HCT116 (cell line): ENCODE measurements around the gene UNC5C. TPM values are rescaled to one million over a fixed set of nuclear protein-coding genes. Genes with fewer than 3 reads are reported as not detected.

Experiments
- ATAC-seq: fragments of 200-7000 bp; cut with Tn5 transposase; 2 replicates; pipeline ENCODE4 v1.9.1; 2020; ENCODE audit warnings: mild to moderate bottlenecking, moderate library complexity
- BruUV-seq: library from RNA; stranded (reverse); fragments of 400-500 nt; replicated peaks from 2 replicates; lab custom pipeline; 2021; lab: Mats Ljungman, UMichigan
- CTCF ChIA-PET: fragments of 300-600 bp; sonication (Branson Sonifier 250); formaldehyde crosslinking; loops from one replicate; lab custom pipeline; 2021; ENCODE audit warnings: antibody characterized with exemption; lab: Charles Lee
- POLR2A ChIA-PET: fragments of 300-600, 350-600 bp; sonication (Branson Sonifier 250); formaldehyde crosslinking; loops from one replicate; lab custom pipeline; 2021; ENCODE audit warnings: antibody characterized with exemption; lab: Charles Lee
- RAD21 ChIA-PET, 2 experiments: fragments of 300-600 bp; sonication (Branson Sonifier 250); formaldehyde crosslinking; loops; one replicate each; lab custom pipeline; 2023; ENCODE audit warnings: low total read pairs in 2 of 2; ENCODE audit not compliant: uncharacterized antibody in 2 of 2, unreplicated experiment in 2 of 2, low non-redundant PET in 1 of 2; lab: Charles Lee
- DNase-seq: peaks from one replicate; pipeline ENCODE4 v3.0.0-alpha.2; 2010; ENCODE audit warnings: low read depth, low spot score
- H2AFZ ChIP-seq: fragments of 200-600 bp; shearing (Covaris generic), sonication (generic); 2 replicates; pipeline ENCODE4 v1.6.1; 2017; ENCODE audit warnings: low read depth, mixed run types, mixed read lengths, antibody characterized with exemption, low read length; ENCODE audit not compliant: poor library complexity, severe bottlenecking
- H3K27ac ChIP-seq: 2 replicates; pipeline ENCODE4 v1.5.1; 2012; ENCODE audit warnings: low read depth, low read length
- H3K27me3 ChIP-seq: fragments of 200-600 bp; sonication (generic); 2 replicates; pipeline ENCODE4 v1.6.1; 2016; ENCODE audit warnings: mixed run types, low read length, mixed read lengths; ENCODE audit not compliant: insufficient read depth
- H3K36me3 ChIP-seq, 2 experiments: fragments of 200-500 bp in 1 of 2; fragments of 200-600 bp in 1 of 2; sonication (Bioruptor generic) in 1 of 2; sonication (generic) in 1 of 2; 2 replicates each; pipeline versions ENCODE4 v1.5.1 to v1.6.1; 2014 to 2016; ENCODE audit warnings: low read length in 2 of 2, inconsistent platforms in 1 of 2, mixed read lengths in 1 of 2, mixed run types in 1 of 2; ENCODE audit not compliant: insufficient read depth in 2 of 2, control insufficient read depth in 1 of 2
- H3K4me1 ChIP-seq, 2 experiments: fragments of 200-600 bp in 1 of 2; sonication (generic) in 1 of 2; 2 replicates each; pipeline versions ENCODE4 v1.5.1 to v1.6.1; 2012 to 2017; ENCODE audit warnings: low read length in 2 of 2, inconsistent platforms in 1 of 2, mild to moderate bottlenecking in 1 of 2, mixed read lengths in 1 of 2, mixed run types in 1 of 2, moderate library complexity in 1 of 2; ENCODE audit not compliant: insufficient read depth in 2 of 2, control insufficient read depth in 1 of 2
- H3K4me2 ChIP-seq: fragments of 200-600 bp; sonication (generic); 2 replicates; pipeline ENCODE4 v1.6.1; 2017; ENCODE audit warnings: mixed run types, low read length, mixed read lengths
- H3K4me3 ChIP-seq, 2 experiments: fragments of 200-600 bp in 1 of 2; sonication (generic) in 1 of 2; replicated peaks in 1 of 2; 2 replicates each; pipeline ENCODE4 v1.5.1; 2011 to 2016; ENCODE audit warnings: low read length in 2 of 2, control low read depth in 1 of 2, low read depth in 1 of 2, mild to moderate bottlenecking in 1 of 2, mixed read lengths in 1 of 2, mixed run types in 1 of 2
- H3K79me2 ChIP-seq: fragments of 200-600 bp; sonication (generic); 2 replicates; pipeline ENCODE4 v1.6.1; 2017; ENCODE audit warnings: mild to moderate bottlenecking, mixed run types, low read length, moderate library complexity, mixed read lengths; ENCODE audit not compliant: insufficient read depth
- H3K9ac ChIP-seq: fragments of 200-600 bp; sonication (generic); 2 replicates; pipeline ENCODE4 v1.6.1; 2016; ENCODE audit warnings: low read length, mixed read lengths
- H3K9me2 ChIP-seq: fragments of 200-600 bp; sonication (generic), shearing (Covaris generic); 2 replicates; pipeline ENCODE4 v1.6.1; 2017; ENCODE audit warnings: mixed run types, mild to moderate bottlenecking, moderate library complexity; ENCODE audit not compliant: insufficient read depth
- H3K9me3 ChIP-seq, 2 experiments: fragments of 200-500 bp in 1 of 2; fragments of 200-600 bp in 1 of 2; sonication (Bioruptor generic) in 1 of 2; sonication (generic) in 1 of 2; 2 replicates each; pipeline ENCODE4 v1.6.1; 2014 to 2017; ENCODE audit warnings: low read length in 2 of 2, mixed read lengths in 2 of 2, inconsistent platforms in 1 of 2, low read depth in 1 of 2, mild to moderate bottlenecking in 1 of 2, mixed run types in 1 of 2, moderate library complexity in 1 of 2; ENCODE audit not compliant: control insufficient read depth in 1 of 2, insufficient read depth in 1 of 2
- H4K20me1 ChIP-seq: fragments of 200-600 bp; sonication (generic), shearing (Covaris generic); 2 replicates; pipeline ENCODE4 v1.6.1; 2017; ENCODE audit warnings: mixed run types, mild to moderate bottlenecking, moderate library complexity; ENCODE audit not compliant: insufficient read depth
- CBX3 ChIP-seq: IDR thresholded peaks from 2 replicates; pipeline ENCODE4 v1.6.1; 2012; ENCODE audit warnings: low read depth
- CEBPB ChIP-seq: IDR thresholded peaks from 2 replicates; pipeline ENCODE4 v1.6.1; 2012; ENCODE audit warnings: low read depth
- EGR1 ChIP-seq: IDR thresholded peaks from 2 replicates; pipeline ENCODE4 v1.6.1; 2012; ENCODE audit warnings: low read depth
- EZH2 ChIP-seq: fragments of 200-600 bp; sonication (generic); IDR thresholded peaks from 2 replicates; pipeline ENCODE4 v1.6.1; 2017; ENCODE audit warnings: antibody characterized with exemption, mixed run types
- EZH2phosphoT487 ChIP-seq: fragments of 200-600 bp; IDR thresholded peaks from 2 replicates; pipeline ENCODE4 v1.6.1; 2018; ENCODE audit warnings: antibody characterized with exemption, borderline replicate concordance
- FOSL1 ChIP-seq: IDR thresholded peaks from 2 replicates; pipeline ENCODE4 v1.6.1; 2012; ENCODE audit warnings: low read depth
- JUND ChIP-seq: IDR thresholded peaks from 2 replicates; pipeline ENCODE4 v1.6.1; 2012
- POLR2AphosphoS5 ChIP-seq: IDR thresholded peaks from 2 replicates; pipeline ENCODE4 v1.6.1; 2011; ENCODE audit warnings: mild to moderate bottlenecking, low read depth, low read length, moderate library complexity
- RAD21 ChIP-seq: IDR thresholded peaks from 2 replicates; pipeline ENCODE4 v1.6.1; 2012; ENCODE audit warnings: low read depth, mild to moderate bottlenecking
- SIN3A ChIP-seq: IDR thresholded peaks from 2 replicates; pipeline ENCODE4 v1.6.1; 2012; ENCODE audit warnings: low read depth
- SP1 ChIP-seq: IDR thresholded peaks from 2 replicates; pipeline ENCODE4 v1.6.1; 2012; ENCODE audit warnings: low read depth
- YY1 ChIP-seq: IDR thresholded peaks from 2 replicates; pipeline ENCODE4 v1.6.1; 2011; ENCODE audit warnings: low read length, low read depth, moderate library complexity, mild to moderate bottlenecking; ENCODE audit not compliant: insufficient replicate concordance; ENCODE audit errors: extremely low read depth
- ZNF274 ChIP-seq: fragments of 200-500 bp; sonication (Bioruptor generic); IDR thresholded peaks from 2 replicates; pipeline ENCODE4 v1.6.1; 2014; ENCODE audit warnings: mild to moderate bottlenecking, low read depth, low read length, inconsistent platforms
- intact Hi-C: fragments of 100-400 bp; cut with micrococcal nuclease; formaldehyde crosslinking; loops from 2 replicates; pipeline ENCODE4 v1.10.0; 2022
- total RNA-seq: library from RNA; stranded (reverse); gene quantifications from one replicate; pipeline ENCODE4 v1.2.1, GENCODE V29; 2021; ENCODE audit not compliant: unreplicated experiment
- TF ChIP-seq, protein P1 (sequence below): IDR thresholded peaks from 2 replicates; pipeline ENCODE4 v1.6.1; 2012
- TF ChIP-seq, protein P2 (sequence below), 3 experiments: fragments of 200-600 bp in 1 of 3; sonication (generic) in 1 of 3; IDR thresholded peaks in 2 of 3; conservative IDR thresholded peaks in 1 of 3; 2 replicates each; pipeline ENCODE4 v1.5.1; 2012 to 2017; ENCODE audit warnings: low read depth in 2 of 3, low read length in 2 of 3, antibody characterized with exemption in 1 of 3, borderline replicate concordance in 1 of 3, control low read depth in 1 of 3, mild to moderate bottlenecking in 1 of 3, mixed read lengths in 1 of 3, mixed run types in 1 of 3, moderate library complexity in 1 of 3; ENCODE audit not compliant: insufficient read depth in 1 of 3
- TF ChIP-seq, protein P3 (sequence below): IDR thresholded peaks from 2 replicates; pipeline ENCODE4 v1.6.1; 2011; ENCODE audit warnings: mild to moderate bottlenecking, low read length, moderate library complexity; ENCODE audit not compliant: insufficient replicate concordance; ENCODE audit errors: extremely low read depth

Gene UNC5C
- total RNA-seq, 1 experiment from 2014 or later, result not detected

DNA sequence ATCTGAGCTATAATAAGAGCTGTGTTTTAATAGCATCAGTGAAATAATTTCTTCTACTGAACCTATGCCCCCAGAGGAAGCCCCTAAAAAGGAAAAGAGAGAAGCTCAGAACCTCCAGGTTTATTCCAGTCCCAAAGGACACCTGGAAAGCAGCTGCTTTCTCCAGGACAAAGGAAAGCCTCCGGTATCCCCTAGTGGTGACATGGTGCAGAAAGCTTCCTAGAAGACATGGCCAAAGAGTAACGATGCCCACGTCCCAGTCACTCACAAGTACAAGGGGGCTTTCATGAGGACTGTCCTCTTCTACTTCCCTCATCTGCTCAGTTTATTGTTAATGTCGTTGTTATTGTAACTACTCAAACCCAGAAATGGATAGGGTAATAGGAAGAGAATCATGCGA lies 343.9 kb downstream of the UNC5C start:
- Histone ChIP-seq H3K4me3 (no peak overlapping the region), H3K9ac (no peak overlapping the region), H2AFZ (peak overlapping the region; percentile 57), H3K4me2 (no peak overlapping the region), H3K27me3 (no peaks in the 10 kb centered on the region), H3K9me2 (no peaks in the 10 kb centered on the region), H3K36me3 (no peaks in the 10 kb centered on the region), H4K20me1 (no peaks in the 10 kb centered on the region), H3K79me2 (no peaks in the 10 kb centered on the region), H3K9me3 (no peaks in the 10 kb centered on the region), H3K27ac (no peak overlapping the region), H3K4me1 (no peaks in the 10 kb centered on the region)
- TF ChIP-seq, protein P1, sequence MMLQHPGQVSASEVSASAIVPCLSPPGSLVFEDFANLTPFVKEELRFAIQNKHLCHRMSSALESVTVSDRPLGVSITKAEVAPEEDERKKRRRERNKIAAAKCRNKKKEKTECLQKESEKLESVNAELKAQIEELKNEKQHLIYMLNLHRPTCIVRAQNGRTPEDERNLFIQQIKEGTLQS, result no peak
- TF ChIP-seq, protein P2, sequence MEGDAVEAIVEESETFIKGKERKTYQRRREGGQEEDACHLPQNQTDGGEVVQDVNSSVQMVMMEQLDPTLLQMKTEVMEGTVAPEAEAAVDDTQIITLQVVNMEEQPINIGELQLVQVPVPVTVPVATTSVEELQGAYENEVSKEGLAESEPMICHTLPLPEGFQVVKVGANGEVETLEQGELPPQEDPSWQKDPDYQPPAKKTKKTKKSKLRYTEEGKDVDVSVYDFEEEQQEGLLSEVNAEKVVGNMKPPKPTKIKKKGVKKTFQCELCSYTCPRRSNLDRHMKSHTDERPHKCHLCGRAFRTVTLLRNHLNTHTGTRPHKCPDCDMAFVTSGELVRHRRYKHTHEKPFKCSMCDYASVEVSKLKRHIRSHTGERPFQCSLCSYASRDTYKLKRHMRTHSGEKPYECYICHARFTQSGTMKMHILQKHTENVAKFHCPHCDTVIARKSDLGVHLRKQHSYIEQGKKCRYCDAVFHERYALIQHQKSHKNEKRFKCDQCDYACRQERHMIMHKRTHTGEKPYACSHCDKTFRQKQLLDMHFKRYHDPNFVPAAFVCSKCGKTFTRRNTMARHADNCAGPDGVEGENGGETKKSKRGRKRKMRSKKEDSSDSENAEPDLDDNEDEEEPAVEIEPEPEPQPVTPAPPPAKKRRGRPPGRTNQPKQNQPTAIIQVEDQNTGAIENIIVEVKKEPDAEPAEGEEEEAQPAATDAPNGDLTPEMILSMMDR (IDR thresholded peaks at IDR 0.05 in 2 of 3, conservative IDR thresholded peaks at IDR 0.05 in 1 of 3; ENCODE audit: borderline replicate concordance in 1 of 3, insufficient read depth in 1 of 3, low read depth in 2 of 3, low read length in 2 of 3), result peak; percentile 21 to 55 (median 51); a peak in 4 of 6 replicates
- peak; percentile 51 for TF ChIP-seq RAD21
- intact Hi-C loops, result no loop called here
- ATAC-seq (peak; percentile 77), DNase-seq (peak; percentile 12)
- CTCF ChIA-PET, result interaction anchor here (0.8 to 1.4 kb wide), 6 partner anchors 10 to 305 kb away, joined by 3 to 5 read pairs (median 3); no protein-coding TSS in a partner anchor
- POLR2A ChIA-PET, result no interaction called here
- no TSS peak for BruUV-seq
- RAD21 ChIA-PET, result interaction anchor here in 1 of 2 experiments (0.6 kb wide), 1 partner anchor 103 kb away, joined by 3 read pairs; no protein-coding TSS in a partner anchor

DNA sequence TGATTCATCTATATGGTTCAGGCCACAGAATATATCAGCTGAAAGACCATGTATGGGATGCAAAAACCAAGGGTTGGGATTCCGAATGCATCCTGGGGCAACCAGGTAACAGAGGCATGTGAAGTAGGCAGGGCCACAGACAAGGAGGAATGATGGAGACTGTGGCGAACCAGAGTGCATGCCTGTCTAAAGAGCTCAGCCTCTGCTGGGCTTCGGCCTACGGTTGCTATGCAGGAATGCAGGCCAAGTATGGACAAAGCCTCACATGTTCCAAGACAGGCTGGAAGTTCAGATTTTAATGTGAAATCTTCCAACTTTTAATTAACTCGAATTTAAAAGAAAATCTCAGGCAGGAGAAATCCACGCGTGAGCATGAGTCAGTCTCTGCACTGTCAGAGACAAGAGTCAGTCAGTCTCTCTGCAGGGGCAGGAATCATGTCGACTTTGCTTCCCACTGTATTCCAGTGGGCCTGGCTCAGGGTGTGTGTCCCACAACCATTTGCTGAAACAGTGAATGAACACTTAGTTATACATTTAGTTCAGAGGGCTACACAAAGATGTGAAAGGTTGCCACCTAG lies 344.4 kb downstream of the UNC5C start:
- no peak overlapping the region for H3K9ac ChIP-seq
- POLR2A ChIA-PET, result no interaction called here
- H3K9me2 ChIP-seq, result no peaks in the 10 kb centered on the region
- CTCF ChIA-PET, result interaction anchor here (0.8 to 1.4 kb wide), 6 partner anchors 10 to 306 kb away, joined by 3 to 5 read pairs (median 3); no protein-coding TSS in a partner anchor
- H3K27ac ChIP-seq, result no peak overlapping the region
- ATAC-seq, result 0 out of 2 replicates have a peak, but pooled peaks have one; percentile 20
- no peaks in the 10 kb centered on the region for H3K79me2 ChIP-seq
- no peaks in the 10 kb centered on the region for H3K27me3 ChIP-seq
- no peak overlapping the region for H3K4me2 ChIP-seq
- peak overlapping the region; percentile 45 for H2AFZ ChIP-seq
- no peaks in the 10 kb centered on the region for H3K9me3 ChIP-seq
- H3K4me1 ChIP-seq, result no peaks in the 10 kb centered on the region
- BruUV-seq, result no TSS peak
- RAD21 ChIA-PET, result no interaction called here
- no peak for DNase-seq
- H3K36me3 ChIP-seq, result no peaks in the 10 kb centered on the region
- no peak overlapping the region for H3K4me3 ChIP-seq
- intact Hi-C loops, result no loop called here
- no peaks in the 10 kb centered on the region for H4K20me1 ChIP-seq
- TF ChIP-seq CEBPB (no peak), SP1 (no peak), FOSL1 (no peak), POLR2AphosphoS5 (no peak), YY1 (no peak), CBX3 (no peak), EZH2phosphoT487 (no peak), SIN3A (no peak), JUND (no peak), EGR1 (no peak), ZNF274 (no peak), RAD21 (no peak), EZH2 (no peak)
- TF ChIP-seq, protein P3, sequence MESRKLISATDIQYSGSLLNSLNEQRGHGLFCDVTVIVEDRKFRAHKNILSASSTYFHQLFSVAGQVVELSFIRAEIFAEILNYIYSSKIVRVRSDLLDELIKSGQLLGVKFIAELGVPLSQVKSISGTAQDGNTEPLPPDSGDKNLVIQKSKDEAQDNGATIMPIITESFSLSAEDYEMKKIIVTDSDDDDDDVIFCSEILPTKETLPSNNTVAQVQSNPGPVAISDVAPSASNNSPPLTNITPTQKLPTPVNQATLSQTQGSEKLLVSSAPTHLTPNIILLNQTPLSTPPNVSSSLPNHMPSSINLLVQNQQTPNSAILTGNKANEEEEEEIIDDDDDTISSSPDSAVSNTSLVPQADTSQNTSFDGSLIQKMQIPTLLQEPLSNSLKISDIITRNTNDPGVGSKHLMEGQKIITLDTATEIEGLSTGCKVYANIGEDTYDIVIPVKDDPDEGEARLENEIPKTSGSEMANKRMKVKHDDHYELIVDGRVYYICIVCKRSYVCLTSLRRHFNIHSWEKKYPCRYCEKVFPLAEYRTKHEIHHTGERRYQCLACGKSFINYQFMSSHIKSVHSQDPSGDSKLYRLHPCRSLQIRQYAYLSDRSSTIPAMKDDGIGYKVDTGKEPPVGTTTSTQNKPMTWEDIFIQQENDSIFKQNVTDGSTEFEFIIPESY, result no peak
